ENCODE measurements around the gene ASTN2.

ASTN2 gene

DNA sequence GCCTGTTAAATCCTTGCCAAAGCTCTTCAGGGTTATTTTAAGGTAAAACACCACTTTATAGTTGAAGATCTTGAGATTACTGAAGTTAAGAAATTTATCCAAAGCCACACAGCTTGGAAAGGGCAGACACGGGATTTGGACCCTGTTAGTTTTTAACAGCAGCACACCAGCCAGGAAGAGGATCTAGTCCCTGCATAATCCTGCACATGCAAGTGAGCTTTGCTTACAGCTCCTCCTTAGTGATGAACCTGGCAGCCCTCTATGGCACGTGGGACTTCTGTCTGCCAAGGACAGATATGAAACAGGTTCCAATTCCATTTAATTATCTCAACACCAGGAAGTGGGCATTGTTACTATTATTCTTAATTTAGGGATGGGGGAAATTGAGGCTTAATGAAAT, 619.0 kb downstream of the ASTN2 start:
- no peak for DNase-seq

DNA sequence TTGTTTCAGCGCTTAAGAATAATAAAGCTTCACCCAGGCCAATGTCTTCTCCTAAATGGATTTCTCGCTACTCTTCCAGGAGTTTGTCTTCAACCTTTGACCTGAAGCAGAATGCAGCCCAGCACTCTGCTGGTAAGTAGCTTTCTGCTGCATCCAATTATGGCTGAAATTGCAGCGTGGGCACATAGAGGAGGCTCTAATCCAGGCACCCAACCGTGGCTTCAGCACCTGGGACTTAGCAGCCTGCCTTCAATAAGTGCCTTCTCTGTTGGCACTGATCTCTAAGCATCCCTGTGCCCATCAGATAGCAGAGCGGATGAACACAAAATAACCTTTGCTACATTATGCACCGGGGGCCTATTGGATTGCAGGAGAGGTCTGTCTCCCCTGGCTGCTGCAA, 622.6 kb downstream of the ASTN2 start:
- DNase-seq = no peak

DNA sequence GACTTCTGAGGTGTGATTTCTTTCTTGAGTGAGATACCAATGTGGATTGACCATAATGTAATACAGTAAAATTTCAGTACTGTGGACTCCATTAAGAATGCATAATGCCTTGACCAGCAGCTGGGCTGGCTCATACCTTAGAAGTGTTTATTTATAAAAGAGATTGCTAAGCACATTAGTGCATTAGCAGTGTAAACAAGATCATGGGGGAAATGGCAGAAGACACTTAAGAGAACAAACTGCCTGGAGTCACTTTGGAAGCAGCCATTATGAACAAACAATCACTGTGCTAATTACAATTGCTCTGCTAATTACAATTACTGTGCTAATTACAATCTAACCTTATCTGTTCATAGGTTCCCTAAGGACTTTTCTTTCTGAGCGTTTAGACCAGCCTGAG, 623.5 kb downstream of the ASTN2 start:
- peak in 1 of 2 experiments; percentile 58 for DNase-seq

DNA sequence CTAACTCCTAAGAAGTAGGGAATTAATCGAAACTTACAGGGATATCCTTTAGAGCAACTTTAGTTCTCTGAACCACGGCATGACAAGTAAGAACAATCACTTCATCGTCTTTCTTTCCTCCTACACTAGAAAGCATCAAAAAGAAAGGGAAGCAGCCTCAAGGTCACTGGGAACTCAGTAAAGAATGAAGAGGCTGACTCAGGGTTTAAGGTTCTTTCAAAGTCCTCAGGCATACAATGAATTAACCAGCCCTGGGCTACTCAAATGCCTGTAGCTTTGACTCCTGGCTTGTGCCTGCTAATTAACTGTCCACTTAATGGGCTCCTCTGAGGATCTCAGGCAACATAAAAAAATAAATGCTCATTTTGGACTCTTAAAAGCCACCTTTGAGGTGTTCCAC, 625.8 kb downstream of the ASTN2 start:
- no peak for DNase-seq

DNA sequence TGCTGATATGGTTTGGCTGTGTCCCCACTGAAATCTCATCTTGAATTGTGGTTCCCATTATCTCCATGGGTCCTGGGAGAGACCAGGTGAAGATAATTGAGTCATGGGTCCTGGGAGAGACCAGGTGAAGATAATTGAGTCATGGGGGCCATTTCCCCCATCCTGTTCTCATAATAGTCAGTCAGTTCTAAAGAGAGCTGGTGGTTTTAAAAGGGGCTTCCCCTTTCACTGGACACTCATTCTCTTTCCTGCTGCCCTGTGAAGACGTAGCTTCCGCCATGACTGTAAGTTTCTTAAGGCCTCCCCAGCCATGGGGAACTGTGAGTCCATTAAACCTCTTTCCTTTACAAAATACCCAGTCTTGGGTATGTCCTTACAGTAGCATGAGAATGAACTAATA, 628.1 kb downstream of the ASTN2 start:
- no peak for DNase-seq

- no peak for DNase-seq
These were observed 637.7 kb downstream of the ASTN2 start for GRCh38 chr9:116777116-116777515.

GRCh38 chr9:116774421-116775180, 640.3 kb downstream of the ASTN2 start:
- DNase-seq = no peak

- peak; percentile 59 to 76 for DNase-seq
These were observed 647.6 kb downstream of the ASTN2 start for GRCh38 chr9:116767219-116767618.

GRCh38 chr9:116765011-116765410, 649.8 kb downstream of the ASTN2 start:
- DNase-seq = no peak

DNA sequence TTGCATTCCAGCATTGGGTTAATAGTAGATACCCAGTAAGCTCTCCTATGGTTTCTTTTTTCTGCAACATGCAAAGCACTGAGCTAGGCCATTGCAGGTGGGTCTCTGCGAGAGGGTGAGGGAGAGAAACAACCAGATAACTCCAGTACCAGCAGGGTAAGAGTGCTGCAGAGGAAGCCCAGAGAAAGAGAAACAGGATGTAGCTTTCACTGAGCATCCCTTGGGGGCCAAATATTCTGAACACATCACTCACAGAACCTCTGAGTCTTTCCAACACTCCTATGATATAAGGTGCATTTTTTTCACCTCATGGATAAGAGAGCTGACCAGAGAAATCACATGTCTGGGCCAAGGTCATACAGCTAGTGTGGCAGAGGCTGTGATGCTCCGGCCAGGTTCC, 651.1 kb downstream of the ASTN2 start:
- no peak for DNase-seq

- DNase-seq = no peak
These were observed 654.2 kb downstream of the ASTN2 start for GRCh38 chr9:116760636-116761035.

DNA sequence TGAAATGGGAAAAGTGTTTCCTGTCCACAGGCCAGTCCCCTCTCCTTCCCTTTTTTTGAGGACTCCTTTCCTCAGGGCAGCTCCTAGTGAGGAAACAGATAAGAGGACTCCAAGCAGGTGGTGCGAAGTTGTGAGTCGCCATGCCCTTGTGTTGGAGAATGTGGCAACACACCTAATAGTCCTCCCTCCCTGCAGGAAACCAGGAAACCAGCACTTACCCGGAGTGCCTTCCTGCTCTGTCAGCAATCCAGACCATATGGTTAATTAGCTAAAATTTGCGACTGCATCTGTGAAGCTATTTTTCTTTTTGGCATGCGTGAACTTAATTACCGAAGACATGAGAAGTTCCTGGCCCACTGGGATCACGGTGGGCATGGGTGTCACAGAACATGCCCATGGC, 657.8 kb downstream of the ASTN2 start:
- DNase-seq = no peak

GRCh38 chr9:116753389-116753788, 661.5 kb downstream of the ASTN2 start:
- no peak for DNase-seq

DNA sequence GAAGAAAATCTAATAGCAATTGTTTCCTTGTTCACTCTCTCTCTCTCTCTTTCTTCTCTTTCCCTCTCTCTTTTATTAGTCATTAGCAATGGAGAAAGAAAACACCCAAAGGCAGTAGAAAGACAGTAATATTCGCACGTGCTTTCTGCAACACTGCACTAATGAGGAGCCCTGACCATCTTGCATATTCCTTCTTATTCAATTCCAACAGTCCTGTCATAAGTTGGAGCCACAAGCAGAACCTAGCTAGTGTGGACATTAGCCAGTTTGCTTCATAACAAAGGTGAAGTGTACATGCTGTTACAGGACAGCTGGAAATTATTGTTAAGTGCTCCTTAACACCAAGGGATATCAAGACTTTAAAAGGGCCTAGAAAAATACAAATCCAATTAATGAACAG, 664.3 kb downstream of the ASTN2 start:
- DNase-seq = no peak

DNA sequence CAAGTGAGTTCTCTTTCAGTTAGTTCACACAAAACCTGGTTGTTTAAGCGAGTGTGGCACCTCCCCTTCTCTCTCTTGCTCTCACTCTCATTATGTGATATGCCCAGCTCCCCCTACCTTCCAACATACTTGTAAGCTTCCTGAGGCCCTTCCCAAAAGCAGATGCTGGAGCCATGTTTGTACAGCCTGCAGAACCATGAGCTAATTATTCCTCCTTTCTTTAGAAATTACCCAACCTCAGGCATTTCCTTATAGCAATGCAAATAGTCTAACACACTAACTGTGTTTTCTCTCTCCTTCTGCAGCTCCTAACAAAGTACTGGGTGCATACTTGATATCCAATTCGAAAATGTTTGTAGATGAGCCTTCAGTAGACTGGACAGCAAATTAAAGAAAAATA, 665.1 kb downstream of the ASTN2 start:
- DNase-seq = no peak

DNA sequence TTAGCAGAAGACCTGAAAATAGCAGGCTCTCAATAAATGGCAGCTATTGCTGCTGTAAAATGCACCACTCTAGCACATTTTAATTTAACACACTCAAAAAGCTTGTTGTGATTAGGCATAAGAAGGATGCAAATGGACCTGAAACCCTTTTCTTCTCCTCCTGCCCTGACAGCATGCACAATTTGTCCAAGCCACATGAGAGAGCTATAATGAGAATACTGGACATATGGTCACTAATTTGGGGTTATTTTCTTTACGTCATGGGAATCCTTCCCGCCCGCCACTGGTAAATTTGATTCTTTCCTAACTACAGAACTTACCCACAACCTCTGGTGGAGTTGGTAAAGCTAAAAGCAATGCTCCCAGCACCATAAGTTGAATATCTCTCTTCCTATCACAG, 665.7 kb downstream of the ASTN2 start:
- no peak for DNase-seq

DNA sequence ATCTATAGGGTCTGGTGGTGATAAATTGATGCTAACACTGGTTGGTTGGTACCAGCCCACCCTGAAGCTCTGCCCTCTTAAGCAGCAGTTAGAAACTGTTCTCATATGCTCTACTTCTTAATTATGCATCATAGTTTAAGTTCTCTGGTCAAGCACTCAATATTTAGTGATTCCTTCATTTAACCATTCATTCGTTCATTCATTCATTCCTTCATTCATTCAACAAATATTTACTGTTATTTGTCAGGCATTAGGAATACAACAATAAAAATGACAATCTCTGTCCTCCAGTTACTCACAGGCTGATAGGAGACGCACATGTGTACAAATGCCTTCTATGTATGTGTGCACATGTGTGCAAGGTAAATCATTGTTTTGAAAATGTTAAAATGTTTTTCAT, 673.1 kb downstream of the ASTN2 start:
- DNase-seq = no peak

DNA sequence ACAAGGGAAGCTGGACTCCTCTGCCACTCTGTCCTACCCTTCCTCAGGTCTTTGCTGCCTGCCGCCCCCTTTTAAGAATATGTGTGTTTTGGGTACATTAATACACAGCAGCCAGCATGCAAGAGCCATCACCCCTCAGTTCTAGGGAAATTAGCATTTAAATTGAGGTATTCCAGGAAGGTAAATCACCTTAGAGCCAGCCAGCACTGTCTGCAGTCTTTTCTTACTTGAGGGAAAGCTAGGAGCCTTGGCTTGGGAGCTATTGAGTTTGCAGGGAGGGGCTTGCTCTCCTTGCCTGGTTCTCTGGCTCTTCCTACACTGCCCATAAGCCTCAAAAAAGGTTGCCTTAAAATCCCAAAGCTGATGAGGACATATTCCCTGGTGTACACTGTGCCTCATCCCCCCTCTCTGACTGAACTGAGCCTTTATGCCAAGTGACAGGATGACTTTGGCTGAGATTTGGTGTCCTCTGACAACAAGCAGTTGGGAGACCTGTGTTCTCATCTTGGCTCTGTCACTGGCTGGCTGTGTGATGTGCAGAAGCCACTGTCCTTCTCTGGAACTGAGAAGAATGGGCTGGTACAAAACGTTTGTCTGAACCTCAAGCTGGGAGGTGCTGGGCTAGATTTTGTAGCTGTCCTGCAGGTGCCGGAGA, 673.6 kb downstream of the ASTN2 start:
- DNase-seq = no peak

DNA sequence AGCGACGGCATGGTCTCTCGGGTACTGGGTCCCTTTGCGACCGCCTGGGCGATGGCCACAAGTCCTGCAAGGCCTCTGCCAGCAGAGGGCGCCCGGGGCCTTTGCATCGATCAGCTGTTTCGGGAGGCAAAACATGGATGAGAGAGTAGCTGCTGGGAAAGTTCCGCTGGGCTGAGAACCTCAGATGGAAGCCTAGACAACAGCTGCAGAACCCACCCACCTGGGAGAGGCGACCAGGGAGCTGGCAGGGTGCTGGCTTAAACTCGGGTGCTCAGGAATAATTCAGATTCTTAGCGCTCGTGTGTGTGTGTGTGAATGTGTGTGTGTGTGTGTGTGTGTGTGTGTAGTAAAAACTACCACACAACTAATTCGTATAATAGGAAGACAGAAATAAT, 677.7 kb downstream of the ASTN2 start:
- DNase-seq = peak; percentile 86 to 88

GRCh38 chr9:116736399-116737151, 678.3 kb downstream of the ASTN2 start:
- no peak for DNase-seq

DNA sequence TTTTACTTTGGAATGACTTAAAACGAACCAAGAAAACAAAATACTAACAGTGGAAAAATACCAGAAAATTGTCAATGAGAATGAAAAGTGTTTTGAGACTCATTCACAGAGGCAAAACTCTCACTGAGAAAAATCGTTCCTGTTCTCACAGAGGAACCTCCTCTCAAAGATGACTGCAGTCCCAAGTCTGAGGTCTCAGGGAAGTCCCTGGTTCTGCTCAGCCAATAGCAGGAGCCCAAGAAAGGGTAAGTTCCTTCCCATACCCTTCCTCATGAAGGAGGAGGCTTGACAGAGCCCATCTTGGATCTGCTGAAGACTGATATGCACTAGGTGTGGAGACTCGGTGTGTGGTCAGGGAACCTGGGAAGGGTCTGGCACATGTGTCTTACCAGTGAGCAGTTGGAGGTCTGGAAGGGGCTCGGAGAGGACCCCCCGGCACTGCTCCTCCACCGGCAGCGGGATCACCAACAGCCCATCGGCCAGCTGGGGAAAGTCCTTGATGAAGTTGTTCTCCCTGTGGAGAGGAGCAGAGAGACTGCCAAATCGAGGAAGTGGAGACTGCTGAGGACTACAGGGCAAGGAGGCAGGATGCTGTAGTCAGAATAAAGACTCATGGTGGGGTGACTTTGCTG, 681.7 kb downstream of the ASTN2 start:
- no peak for DNase-seq

DNA sequence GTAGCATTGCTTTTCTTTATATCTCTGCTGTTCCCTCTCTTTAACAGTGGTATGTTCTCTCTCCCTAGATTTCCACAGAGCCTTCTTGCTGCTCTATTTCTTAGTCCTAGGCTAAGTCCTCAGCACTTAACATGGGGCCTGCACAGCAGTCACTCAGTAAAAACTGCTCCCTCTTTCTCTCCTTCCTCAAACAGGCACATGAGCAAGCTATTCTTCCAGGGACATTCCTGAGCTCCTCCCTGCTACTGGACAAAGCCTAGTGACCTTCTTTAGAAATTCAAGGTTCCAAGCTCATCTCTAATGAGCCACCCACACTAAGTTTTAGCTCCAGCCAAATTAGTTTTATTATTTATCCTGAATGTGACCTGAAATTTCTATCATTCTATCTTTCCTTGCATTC, 688.3 kb downstream of the ASTN2 start:
- no peak for DNase-seq

DNA sequence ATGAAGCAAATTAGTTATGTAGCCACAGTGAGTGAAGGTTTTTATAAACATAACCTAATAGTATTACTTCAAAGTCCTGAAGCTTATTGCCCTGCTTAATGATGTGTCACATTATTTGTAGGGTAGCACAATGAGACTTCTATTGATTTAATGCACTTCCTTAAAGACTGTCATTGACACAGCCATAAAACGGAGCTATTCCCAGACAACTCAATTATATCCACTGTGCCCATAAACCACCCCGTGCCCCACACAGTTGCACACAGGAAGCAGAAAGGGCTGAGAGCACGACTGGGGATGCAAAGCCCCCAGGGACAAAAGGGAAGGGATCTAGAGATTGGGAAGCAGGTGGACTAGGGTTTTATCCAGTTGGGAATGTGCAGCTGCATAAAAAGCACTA, 690.7 kb downstream of the ASTN2 start:
- DNase-seq = peak in 1 of 2 experiments; percentile 29

GRCh38 chr9:116721944-116722343, 692.9 kb downstream of the ASTN2 start:
- no peak for DNase-seq

All from NCI-H2081 (cell line).